NT2/D1 (cell line): Measurements from ENCODE around the gene PDCD1LG2.
A peak's percentile ranks its signal among the peaks of the same experiment; 100 is the strongest.

ENCODE experiments used
- DNase-seq: peaks from one replicate; pipeline ENCODE4 v3.0.0-alpha.2; 2011; ENCODE audit warnings: low read depth, low spot score
- H3K27me3 ChIP-seq: 2 replicates; pipeline ENCODE4 v1.6.0; 2011; ENCODE audit warnings: mild to moderate bottlenecking; ENCODE audit not compliant: insufficient read length, insufficient read depth
- H3K36me3 ChIP-seq: 2 replicates; pipeline ENCODE4 v1.6.1; 2011; ENCODE audit warnings: mild to moderate bottlenecking, low read length, mixed read lengths; ENCODE audit not compliant: insufficient read depth, insufficient read length
- H3K4me1 ChIP-seq: 2 replicates; pipeline ENCODE4 v1.5.1; 2011; ENCODE audit not compliant: insufficient read depth, insufficient read length
- H3K4me3 ChIP-seq: 2 replicates; pipeline ENCODE4 v1.5.1; 2011; ENCODE audit warnings: low read depth; ENCODE audit not compliant: insufficient read length
- H3K9ac ChIP-seq: 2 replicates; pipeline ENCODE4 v1.6.0; 2011; ENCODE audit warnings: low read depth; ENCODE audit not compliant: insufficient read length
- H3K9me3 ChIP-seq: 2 replicates; pipeline ENCODE4 v1.5.1; 2011; ENCODE audit warnings: mild to moderate bottlenecking, low read length; ENCODE audit not compliant: insufficient read depth
- SUZ12 ChIP-seq: IDR thresholded peaks from 2 replicates; pipeline ENCODE4 v1.6.1; 2011; ENCODE audit not compliant: insufficient read length, insufficient read depth; ENCODE audit errors: extremely low read depth
- YY1 ChIP-seq: IDR thresholded peaks from 2 replicates; pipeline ENCODE4 v1.6.1; 2011; ENCODE audit not compliant: insufficient read length, insufficient read depth
- ZNF274 ChIP-seq: IDR thresholded peaks from 2 replicates; pipeline ENCODE4 v1.6.1; 2011; ENCODE audit warnings: mild to moderate bottlenecking, low read depth, low read length

PDCD1LG2 gene

GRCh38 chr9:5518171-5518936 lies 8.0 kb downstream of the PDCD1LG2 start:
- TF ChIP-seq SUZ12, result no peak
- TF ChIP-seq YY1, result no peak
- TF ChIP-seq ZNF274, result no peak
- Histone ChIP-seq H3K9me3 (peaks cover 22% of the 10 kb centered on the region), H3K9ac (no peak overlapping the region), H3K4me1 (no peaks in the 10 kb centered on the region), H3K27me3 (no peaks in the 10 kb centered on the region), H3K36me3 (no peaks in the 10 kb centered on the region), H3K4me3 (no peak overlapping the region)
- no peak for DNase-seq

GRCh38 chr9:5518937-5519319 lies 8.6 kb downstream of the PDCD1LG2 start:
- Histone ChIP-seq H3K9ac (no peak overlapping the region), H3K36me3 (no peaks in the 10 kb centered on the region), H3K27me3 (no peaks in the 10 kb centered on the region), H3K4me3 (no peak overlapping the region), H3K4me1 (no peaks in the 10 kb centered on the region), H3K9me3 (peaks cover 22% of the 10 kb centered on the region)
- no peak for DNase-seq
- no peak for TF ChIP-seq SUZ12
- TF ChIP-seq YY1, result peak; percentile 2

GRCh38 chr9:5524090-5524489 lies 13.8 kb downstream of the PDCD1LG2 start:
- Histone ChIP-seq H3K9ac (no peak overlapping the region), H3K4me1 (no peaks in the 10 kb centered on the region), H3K9me3 (peaks cover 13% of the 10 kb centered on the region), H3K27me3 (no peaks in the 10 kb centered on the region), H3K4me3 (no peak overlapping the region), H3K36me3 (no peaks in the 10 kb centered on the region)
- TF ChIP-seq SUZ12, result no peak
- TF ChIP-seq ZNF274, result no peak
- no peak for TF ChIP-seq YY1
- no peak for DNase-seq

GRCh38 chr9:5529683-5530221 lies 19.4 kb downstream of the PDCD1LG2 start:
- DNase-seq, result no peak
- Histone ChIP-seq H3K4me1 (no peaks in the 10 kb centered on the region), H3K9ac (no peak overlapping the region), H3K4me3 (no peak overlapping the region), H3K27me3 (no peaks in the 10 kb centered on the region), H3K9me3 (no peaks in the 10 kb centered on the region), H3K36me3 (no peaks in the 10 kb centered on the region)
- TF ChIP-seq SUZ12 (no peak), YY1 (no peak), ZNF274 (no peak)

GRCh38 chr9:5531101-5531882 lies 21.0 kb downstream of the PDCD1LG2 start:
- H3K9me3 ChIP-seq, result no peaks in the 10 kb centered on the region
- no peak overlapping the region for H3K4me3 ChIP-seq
- H3K4me1 ChIP-seq, result no peaks in the 10 kb centered on the region
- no peak for DNase-seq
- no peaks in the 10 kb centered on the region for H3K36me3 ChIP-seq
- H3K9ac ChIP-seq, result no peak overlapping the region
- H3K27me3 ChIP-seq, result no peaks in the 10 kb centered on the region
- no peak for TF ChIP-seq ZNF274
- TF ChIP-seq YY1, result no peak
- no peak for TF ChIP-seq SUZ12

GRCh38 chr9:5532306-5532705 lies 22.0 kb downstream of the PDCD1LG2 start:
- Histone ChIP-seq H3K36me3 (no peaks in the 10 kb centered on the region), H3K4me3 (no peak overlapping the region), H3K9me3 (no peaks in the 10 kb centered on the region), H3K4me1 (no peaks in the 10 kb centered on the region), H3K27me3 (no peaks in the 10 kb centered on the region), H3K9ac (no peak overlapping the region)
- TF ChIP-seq YY1 (no peak), SUZ12 (no peak), ZNF274 (no peak)
- no peak for DNase-seq

- Histone ChIP-seq H3K36me3 (no peaks in the 10 kb centered on the region), H3K4me1 (no peaks in the 10 kb centered on the region), H3K9me3 (no peaks in the 10 kb centered on the region), H3K27me3 (no peaks in the 10 kb centered on the region), H3K9ac (no peak overlapping the region), H3K4me3 (no peak overlapping the region)
- TF ChIP-seq YY1 (no peak), ZNF274 (no peak), SUZ12 (no peak)
- no peak for DNase-seq
Measured at GRCh38 chr9:5532790-5533189, 22.5 kb downstream of the PDCD1LG2 start.
